Karpas-422 (cell line): Measurements from ENCODE around the gene CDH18. TPM values are rescaled to one million over a fixed set of nuclear protein-coding genes. Genes with fewer than 3 reads are reported as not detected.

ENCODE experiments used
- DNase-seq: peaks from one replicate; pipeline ENCODE4 v3.0.0-alpha.2; 2015
- H2AFZ ChIP-seq: fragments of 200-600 bp; sonication (generic); 2 replicates; pipeline ENCODE4 v1.6.1; 2014; ENCODE audit warnings: antibody characterized with exemption, low read length, mixed read lengths
- H3K27ac ChIP-seq: fragments of 200-600 bp; sonication (generic); 2 replicates; pipeline ENCODE4 v1.5.1; 2014; ENCODE audit warnings: mild to moderate bottlenecking, low read length, moderate library complexity
- H3K27me3 ChIP-seq: fragments of 200-600 bp; sonication (generic); 2 replicates; pipeline ENCODE4 v1.6.1; 2014; ENCODE audit warnings: low read length, mixed read lengths
- H3K36me3 ChIP-seq: fragments of 200-600 bp; sonication (generic); 2 replicates; pipeline ENCODE4 v1.6.1; 2014; ENCODE audit warnings: low read length, mixed read lengths; ENCODE audit not compliant: insufficient read depth
- H3K4me1 ChIP-seq: fragments of 200-600 bp; sonication (generic); 2 replicates; pipeline ENCODE4 v1.6.1; 2014; ENCODE audit warnings: mild to moderate bottlenecking, low read length, mixed read lengths
- H3K4me2 ChIP-seq: fragments of 200-600 bp; sonication (generic); 2 replicates; pipeline ENCODE4 v1.6.1; 2014; ENCODE audit warnings: low read length, low read depth, mild to moderate bottlenecking; ENCODE audit not compliant: poor library complexity, severe bottlenecking
- H3K4me3 ChIP-seq: fragments of 200-600 bp; sonication (generic); 2 replicates; pipeline ENCODE4 v1.5.1; 2014; ENCODE audit warnings: mild to moderate bottlenecking, antibody characterized with exemption, low read length, mixed read lengths
- H3K79me2 ChIP-seq: fragments of 200-600 bp; sonication (generic); 2 replicates; pipeline ENCODE4 v1.6.1; 2014; ENCODE audit warnings: mild to moderate bottlenecking, low read length, mixed read lengths
- H3K9ac ChIP-seq: fragments of 200-600 bp; sonication (generic); 2 replicates; pipeline ENCODE4 v1.6.0; 2014; ENCODE audit warnings: low read length
- H3K9me2 ChIP-seq: fragments of 200-600 bp; sonication (generic), shearing (Covaris generic); replicated peaks from 2 replicates; pipeline ENCODE4 v1.6.0; 2014; ENCODE audit warnings: mild to moderate bottlenecking, low read length, moderate library complexity; ENCODE audit not compliant: insufficient read depth
- H3K9me3 ChIP-seq: fragments of 300-700, 200-600 bp; sonication (generic); 2 replicates; pipeline ENCODE4 v1.6.1; 2014; ENCODE audit warnings: low read length, mixed read lengths
- H4K20me1 ChIP-seq: fragments of 200-600 bp; sonication (generic); 2 replicates; pipeline ENCODE4 v1.6.1; 2014; ENCODE audit warnings: mild to moderate bottlenecking, antibody characterized with exemption, low read length, low read depth; ENCODE audit not compliant: insufficient read depth
- total RNA-seq: library from RNA; depleted of rRNA; stranded (reverse); fragments of >200 nt; shearing (Covaris generic); gene quantifications from 2 replicates; pipeline ENCODE4 v1.2.3, GENCODE V29; 2014; ENCODE audit warnings: low replicate concordance

CDH18 gene
- total RNA-seq, 1 experiment from 2014 or later = not detected

GRCh38 chr5:19690978-19691377, 297.0 kb downstream of the CDH18 start:
- no peaks in the 10 kb centered on the region for H3K36me3 ChIP-seq
- no peaks in the 10 kb centered on the region for H4K20me1 ChIP-seq
- no peak overlapping the region for H3K4me3 ChIP-seq
- no peaks in the 10 kb centered on the region for H3K4me1 ChIP-seq
- H3K9me3 ChIP-seq = peaks cover 24% of the 10 kb centered on the region
- no peak overlapping the region for H3K27ac ChIP-seq
- no peaks in the 10 kb centered on the region for H3K79me2 ChIP-seq
- no peak overlapping the region for H3K4me2 ChIP-seq
- H2AFZ ChIP-seq = no peak overlapping the region
- no peak for DNase-seq
- no peak overlapping the region for H3K9ac ChIP-seq
- H3K27me3 ChIP-seq = no peaks in the 10 kb centered on the region
- no peaks in the 10 kb centered on the region for H3K9me2 ChIP-seq

GRCh38 chr5:19685473-19685872, 302.5 kb downstream of the CDH18 start:
- Histone ChIP-seq H3K4me1 (no peaks in the 10 kb centered on the region), H4K20me1 (no peaks in the 10 kb centered on the region), H3K79me2 (no peaks in the 10 kb centered on the region), H3K4me2 (no peak overlapping the region), H3K27ac (no peak overlapping the region), H3K36me3 (no peaks in the 10 kb centered on the region), H3K9ac (no peak overlapping the region), H3K9me2 (no peaks in the 10 kb centered on the region), H3K27me3 (no peaks in the 10 kb centered on the region), H2AFZ (no peak overlapping the region), H3K9me3 (peaks cover 22% of the 10 kb centered on the region), H3K4me3 (no peak overlapping the region)
- no peak for DNase-seq

GRCh38 chr5:19676895-19677294, 311.1 kb downstream of the CDH18 start:
- no peak overlapping the region for H3K27ac ChIP-seq
- no peaks in the 10 kb centered on the region for H3K79me2 ChIP-seq
- no peaks in the 10 kb centered on the region for H4K20me1 ChIP-seq
- H3K9ac ChIP-seq = no peak overlapping the region
- H3K4me2 ChIP-seq = no peak overlapping the region
- no peak for DNase-seq
- H3K4me1 ChIP-seq = no peaks in the 10 kb centered on the region
- H3K27me3 ChIP-seq = no peaks in the 10 kb centered on the region
- H3K36me3 ChIP-seq = no peaks in the 10 kb centered on the region
- no peaks in the 10 kb centered on the region for H3K9me2 ChIP-seq
- H3K4me3 ChIP-seq = no peak overlapping the region
- H2AFZ ChIP-seq = no peak overlapping the region
- H3K9me3 ChIP-seq = peaks cover 8% of the 10 kb centered on the region; the same call in 1 of the 2 replicates

- H3K4me2 ChIP-seq = no peak overlapping the region
- DNase-seq = no peak
- no peaks in the 10 kb centered on the region for H3K9me2 ChIP-seq
- H3K36me3 ChIP-seq = no peaks in the 10 kb centered on the region
- peaks cover 15% of the 10 kb centered on the region; the same call in 1 of the 2 replicates for H3K9me3 ChIP-seq
- H3K79me2 ChIP-seq = no peaks in the 10 kb centered on the region
- H2AFZ ChIP-seq = no peak overlapping the region
- H3K4me3 ChIP-seq = no peak overlapping the region
- H3K27ac ChIP-seq = no peak overlapping the region
- H3K4me1 ChIP-seq = no peaks in the 10 kb centered on the region
- H3K9ac ChIP-seq = no peak overlapping the region
- H4K20me1 ChIP-seq = no peaks in the 10 kb centered on the region
- H3K27me3 ChIP-seq = no peaks in the 10 kb centered on the region
Observed at GRCh38 chr5:19660679-19661078, 327.3 kb downstream of the CDH18 start.

GRCh38 chr5:19655627-19656026, 332.4 kb downstream of the CDH18 start:
- Histone ChIP-seq H3K4me3 (no peak overlapping the region), H3K4me2 (no peak overlapping the region), H3K36me3 (no peaks in the 10 kb centered on the region), H3K9me3 (peaks cover 8% of the 10 kb centered on the region; the same call in 1 of the 2 replicates), H3K27ac (no peak overlapping the region), H3K9ac (no peak overlapping the region), H3K79me2 (no peaks in the 10 kb centered on the region), H2AFZ (no peak overlapping the region), H3K27me3 (no peaks in the 10 kb centered on the region), H3K4me1 (no peaks in the 10 kb centered on the region), H3K9me2 (no peaks in the 10 kb centered on the region), H4K20me1 (no peaks in the 10 kb centered on the region)
- no peak for DNase-seq

GRCh38 chr5:19638461-19638860, 349.5 kb downstream of the CDH18 start:
- peaks cover 10% of the 10 kb centered on the region for H3K9me3 ChIP-seq
- H3K27ac ChIP-seq = no peak overlapping the region
- H3K9me2 ChIP-seq = no peaks in the 10 kb centered on the region
- no peaks in the 10 kb centered on the region for H3K4me1 ChIP-seq
- H3K36me3 ChIP-seq = no peaks in the 10 kb centered on the region
- H3K4me3 ChIP-seq = no peak overlapping the region
- no peaks in the 10 kb centered on the region for H4K20me1 ChIP-seq
- H2AFZ ChIP-seq = no peak overlapping the region
- no peaks in the 10 kb centered on the region for H3K79me2 ChIP-seq
- H3K4me2 ChIP-seq = no peak overlapping the region
- no peak for DNase-seq
- H3K27me3 ChIP-seq = no peaks in the 10 kb centered on the region
- H3K9ac ChIP-seq = no peak overlapping the region

- Histone ChIP-seq H3K4me2 (no peak overlapping the region), H3K4me3 (no peak overlapping the region), H4K20me1 (no peaks in the 10 kb centered on the region), H3K4me1 (no peaks in the 10 kb centered on the region), H3K27ac (no peak overlapping the region), H3K9me2 (no peaks in the 10 kb centered on the region), H2AFZ (no peak overlapping the region), H3K79me2 (no peaks in the 10 kb centered on the region), H3K36me3 (no peaks in the 10 kb centered on the region), H3K9me3 (peaks cover 18% of the 10 kb centered on the region; the same call in 1 of the 2 replicates), H3K27me3 (no peaks in the 10 kb centered on the region), H3K9ac (no peak overlapping the region)
- DNase-seq = no peak
Observed at GRCh38 chr5:19630876-19631275, 357.1 kb downstream of the CDH18 start.

GRCh38 chr5:19626211-19626610, 361.8 kb downstream of the CDH18 start:
- peaks cover 11% of the 10 kb centered on the region for H3K9me3 ChIP-seq
- H3K27ac ChIP-seq = no peak overlapping the region
- no peaks in the 10 kb centered on the region for H3K9me2 ChIP-seq
- no peaks in the 10 kb centered on the region for H3K36me3 ChIP-seq
- no peak overlapping the region for H3K4me3 ChIP-seq
- H3K4me2 ChIP-seq = no peak overlapping the region
- H2AFZ ChIP-seq = no peak overlapping the region
- H3K27me3 ChIP-seq = no peaks in the 10 kb centered on the region
- no peak for DNase-seq
- H3K9ac ChIP-seq = no peak overlapping the region
- no peaks in the 10 kb centered on the region for H3K4me1 ChIP-seq
- H3K79me2 ChIP-seq = no peaks in the 10 kb centered on the region
- H4K20me1 ChIP-seq = no peaks in the 10 kb centered on the region

- H3K9me3 ChIP-seq = peaks cover 10% of the 10 kb centered on the region
- H3K27ac ChIP-seq = no peak overlapping the region
- no peak overlapping the region for H2AFZ ChIP-seq
- no peaks in the 10 kb centered on the region for H3K4me1 ChIP-seq
- H3K9me2 ChIP-seq = no peaks in the 10 kb centered on the region
- H3K79me2 ChIP-seq = no peaks in the 10 kb centered on the region
- DNase-seq = no peak
- no peaks in the 10 kb centered on the region for H3K36me3 ChIP-seq
- H3K9ac ChIP-seq = no peak overlapping the region
- H3K4me2 ChIP-seq = no peak overlapping the region
- no peaks in the 10 kb centered on the region for H4K20me1 ChIP-seq
- H3K4me3 ChIP-seq = no peak overlapping the region
- H3K27me3 ChIP-seq = no peaks in the 10 kb centered on the region
Observed at GRCh38 chr5:19625562-19625961, 362.4 kb downstream of the CDH18 start.
